H1 (cell line): ENCODE results near the gene COL9A2. TPM values are rescaled to one million over a fixed set of nuclear protein-coding genes. Genes with fewer than 3 reads are reported as not detected.

Experiments
- YY1 ChIP-seq: IDR thresholded peaks from 2 replicates; pipeline ENCODE4 v1.6.1; 2011; ENCODE audit warnings: low read depth, mild to moderate bottlenecking, low read length
- polyA plus RNA-seq, 7 experiments: library from polyadenylated mRNA; depleted of rRNA in 3 of 7; stranded (reverse) in 5 of 7; unstranded in 2 of 7; fragments of >200 nt in 5 of 7; fragments of 200-250 nt in 2 of 7; gene quantifications; 1 replicate in 5 of 7; 2 replicates in 1 of 7; 4 replicates in 1 of 7; pipeline versions ENCODE4 v1.2.1 to v1.2.3, GENCODE V29; 2011 to 2013; ENCODE audit warnings: missing spikeins in 2 of 7, mixed read lengths in 2 of 7
- total RNA-seq: library from RNA; stranded (reverse); fragmentation: NEBNext Ultra II Directional; extraction: Animal tissue kit (Norgen Biotek cat#: 25700); gene quantifications from 2 replicates; pipeline ENCODE4 v1.2.1, GENCODE V29; 2021

COL9A2 gene
- total and polyA plus RNA-seq, 2 of the 8 experiments (the other 6 are each of a cell fraction or from before 2014, with no cell fraction given), result 3.2 to 3.3 TPM

GRCh38 chr1:40341491-40342380 lies 24.6 kb upstream of the COL9A2 start (continued):
- no peak for TF ChIP-seq YY1
